Aorta (tissue), 5 donors: ENCODE results near the gene SLC39A2. TPM values are rescaled to one million over a fixed set of nuclear protein-coding genes. Genes with fewer than 3 reads are reported as not detected.
"Not testable (repeated sequence)": the region's sequence is repeated elsewhere in the genome, so short reads cannot be mapped to it uniquely, and the experiment has no call there.

ENCODE experiments used
- ATAC-seq: fragments of 200-7000 bp; cut with Tn5 transposase; one replicate; pipeline ENCODE4 v1.9.1; 2022; ENCODE audit warnings: moderate library complexity; ENCODE audit not compliant: low FRiP score
- DNase-seq, 2 donors: peaks; one replicate each; pipeline ENCODE4 v3.0.0-alpha.2; 2020
- H3K27ac ChIP-seq, 2 donors: one replicate each; pipeline ENCODE4 v1.5.1; 2013; ENCODE audit warnings: low read length in 2 of 2, mild to moderate bottlenecking in 2 of 2, moderate library complexity in 2 of 2, control low read depth in 1 of 2, inconsistent platforms in 1 of 2, low read depth in 1 of 2
- H3K27me3 ChIP-seq, 2 donors: one replicate each; pipeline ENCODE4 v1.6.1; 2013; ENCODE audit warnings: control low read depth in 1 of 2, low read length in 1 of 2, mild to moderate bottlenecking in 1 of 2, moderate library complexity in 1 of 2; ENCODE audit not compliant: insufficient read depth in 2 of 2, control insufficient read depth in 1 of 2
- H3K36me3 ChIP-seq, 2 donors: one replicate each; pipeline ENCODE4 v1.6.1; 2013; ENCODE audit warnings: control low read depth in 1 of 2, low read length in 1 of 2, mild to moderate bottlenecking in 1 of 2; ENCODE audit not compliant: insufficient read depth in 2 of 2, control insufficient read depth in 1 of 2
- H3K4me1 ChIP-seq, 2 donors: one replicate each; pipeline ENCODE4 v1.6.1; 2013; ENCODE audit warnings: low read length in 2 of 2, control low read depth in 1 of 2, mild to moderate bottlenecking in 1 of 2, moderate library complexity in 1 of 2; ENCODE audit not compliant: insufficient read depth in 2 of 2, control insufficient read depth in 1 of 2
- H3K4me3 ChIP-seq, 2 donors: one replicate each; pipeline ENCODE4 v1.5.1; 2013; ENCODE audit warnings: low read length in 2 of 2, control low read depth in 1 of 2, mild to moderate bottlenecking in 1 of 2
- H3K9me3 ChIP-seq: one replicate; pipeline ENCODE4 v1.6.1; 2013; ENCODE audit warnings: mild to moderate bottlenecking, low read length; ENCODE audit not compliant: control insufficient read depth
- WGBS, 2 donors: extraction: QIAGEN DNeasy Blood & Tissue Kit; methylation state at CpG; one replicate each; pipeline ENCODE4 v1.1.7; 2013; 5-methylcytosine and 5-hydroxymethylcytosine counted together
- intact Hi-C, 2 donors: fragments of 100-400 bp; cut with DNase I; formaldehyde crosslinking; loops; one replicate each; pipeline versions ENCODE4 v1.14.2 to v1.15.0; 2022
- long read RNA-seq, 2 donors: library from polyadenylated mRNA; unstranded; transcript quantifications; one replicate each; pipeline ENCODE4 v2.0.0, GENCODE V29; 2020 to 2021
- polyA plus RNA-seq, 2 donors: library from polyadenylated mRNA; stranded (reverse); fragments of 200-250 nt; gene quantifications; one replicate each; pipeline ENCODE4 v1.2.3, GENCODE V29; 2013
- total RNA-seq, 2 donors: library from RNA; stranded (reverse); fragmentation: NEBNext Ultra II Directional; extraction: Animal tissue kit (Norgen Biotek cat#: 25700); gene quantifications; one replicate each; pipeline ENCODE4 v1.2.1, GENCODE V29; 2021
- donor health status: healthy with polysubstance abuse.
- donor health status: Bipolar disorder and iron deficiency.
- donor health status: DM: no; HTN: no; CAD: no.
- donor health status: DM: no; HTN: no; CAD: no.
- donor health status: DM: yes; HTN: yes; CAD: no.

SLC39A2 gene, protein sequence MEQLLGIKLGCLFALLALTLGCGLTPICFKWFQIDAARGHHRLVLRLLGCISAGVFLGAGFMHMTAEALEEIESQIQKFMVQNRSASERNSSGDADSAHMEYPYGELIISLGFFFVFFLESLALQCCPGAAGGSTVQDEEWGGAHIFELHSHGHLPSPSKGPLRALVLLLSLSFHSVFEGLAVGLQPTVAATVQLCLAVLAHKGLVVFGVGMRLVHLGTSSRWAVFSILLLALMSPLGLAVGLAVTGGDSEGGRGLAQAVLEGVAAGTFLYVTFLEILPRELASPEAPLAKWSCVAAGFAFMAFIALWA
- total RNA-seq, result not detected
- not detected for polyA plus RNA-seq
- long read RNA-seq, donor 1, result 0 reads
- long read RNA-seq, donor 2, result 0 reads

DNA sequence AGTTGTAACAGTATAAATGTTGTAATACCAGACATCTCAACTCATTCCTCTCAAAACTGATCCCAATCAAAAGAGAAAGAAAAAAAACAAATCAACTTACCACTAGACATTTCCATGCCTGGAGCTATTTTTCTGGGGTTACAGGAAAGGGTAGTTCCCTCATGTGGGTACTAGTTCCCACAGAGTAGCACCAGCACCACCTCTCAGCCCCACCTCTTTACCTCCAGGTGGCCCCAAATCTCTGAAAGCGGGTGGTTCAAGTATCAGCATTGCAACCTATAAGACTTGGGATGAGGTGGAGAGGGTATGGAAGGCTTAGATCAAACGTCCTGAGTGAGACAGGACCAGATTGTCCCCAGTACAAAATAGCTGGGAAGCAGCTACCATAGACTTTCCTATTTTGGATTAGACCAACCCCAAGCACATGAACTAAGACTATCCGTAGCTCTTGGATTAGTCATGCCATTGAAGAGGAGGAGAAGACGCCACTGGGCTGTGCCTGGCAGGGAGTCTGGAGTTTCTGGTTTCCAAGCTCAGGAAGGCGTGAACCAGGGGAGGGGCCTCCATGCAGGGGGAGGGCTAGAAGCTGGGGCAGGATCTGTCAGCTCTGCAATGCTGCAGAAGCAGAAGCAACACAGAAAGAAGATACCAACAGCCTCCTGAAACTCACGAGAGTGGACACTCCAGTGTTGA lies at the start of gene SLC39A2:
TSS of gene SLC39A2 (plus strand) at position 620 of the 693 bp plus-strand sequence. CDS start 154 bp downstream, outside the sequence.
- no peak within 1 kb of the TSS for H3K27ac ChIP-seq
- no peaks in the 10 kb centered on the region for H3K27me3 ChIP-seq
- intact Hi-C loops, result no loop called here
- WGBS, 2 donors, result 27 to 35% methylated on average over 6 of the region's 6 CpGs
- H3K4me3 ChIP-seq, result no peak within 1 kb of the TSS
- DNase-seq (peak in 1 of 2 donors; percentile 80), ATAC-seq (peak; percentile 81)
- no peaks in the 10 kb centered on the region for H3K9me3 ChIP-seq
- no peaks in the 10 kb centered on the region for H3K4me1 ChIP-seq
- peaks cover 5 to 7% of the 10 kb centered on the region in 2 donors for H3K36me3 ChIP-seq

- not testable (repeated sequence) for ATAC-seq, H3K4me3 ChIP-seq
These were observed 44.2 kb upstream of the SLC39A2 start, which contains the start of gene RNASE2 for GRCh38 chr14:20954736-20955537. Gene RNASE2 (plus strand): TSS chr14:20955487. CDS start chr14:20955772, 285 bp downstream.

GRCh38 chr14:20955538-20955873 lies 43.6 kb upstream of the SLC39A2 start:
- H3K4me1 ChIP-seq, H3K27ac ChIP-seq, H3K36me3 ChIP-seq, H3K9me3 ChIP-seq, ATAC-seq, H3K27me3 ChIP-seq, DNase-seq, H3K4me3 ChIP-seq, intact Hi-C loops: not testable (repeated sequence)
- WGBS, 2 donors, result 59 to 69% methylated on average over 5 of the region's 5 CpGs

More at GRCh38 chr14:20954736-20955537, 44.2 kb upstream of the SLC39A2 start, which contains the start of gene RNASE2:
- H3K27me3 ChIP-seq, H3K4me1 ChIP-seq, H3K27ac ChIP-seq, intact Hi-C loops, DNase-seq, H3K9me3 ChIP-seq, H3K36me3 ChIP-seq: not testable (repeated sequence)
- WGBS, 2 donors, result 73% methylated on average over 4 of the region's 4 CpGs

GRCh38 chr14:20956376-20956976 lies 42.6 kb upstream of the SLC39A2 start:
- 85 to 87% methylated on average over 11 of the region's 11 CpGs for WGBS, 2 donors

GRCh38 chr14:20958946-20959345 lies 40.1 kb upstream of the SLC39A2 start:
- H3K4me1 ChIP-seq, ATAC-seq, H3K36me3 ChIP-seq, H3K4me3 ChIP-seq, intact Hi-C loops, H3K9me3 ChIP-seq, H3K27ac ChIP-seq, H3K27me3 ChIP-seq, DNase-seq: not testable (repeated sequence)

More at GRCh38 chr14:20956376-20956976, 42.6 kb upstream of the SLC39A2 start:
- intact Hi-C loops, result no loop called here
- Histone ChIP-seq H3K4me1 (no peaks in the 10 kb centered on the region), H3K4me3 (no peak overlapping the region), H3K27ac (no peak overlapping the region), H3K9me3 (no peaks in the 10 kb centered on the region), H3K36me3 (no peaks in the 10 kb centered on the region), H3K27me3 (no peaks in the 10 kb centered on the region)
- ATAC-seq (no peak), DNase-seq (no peak)

DNA sequence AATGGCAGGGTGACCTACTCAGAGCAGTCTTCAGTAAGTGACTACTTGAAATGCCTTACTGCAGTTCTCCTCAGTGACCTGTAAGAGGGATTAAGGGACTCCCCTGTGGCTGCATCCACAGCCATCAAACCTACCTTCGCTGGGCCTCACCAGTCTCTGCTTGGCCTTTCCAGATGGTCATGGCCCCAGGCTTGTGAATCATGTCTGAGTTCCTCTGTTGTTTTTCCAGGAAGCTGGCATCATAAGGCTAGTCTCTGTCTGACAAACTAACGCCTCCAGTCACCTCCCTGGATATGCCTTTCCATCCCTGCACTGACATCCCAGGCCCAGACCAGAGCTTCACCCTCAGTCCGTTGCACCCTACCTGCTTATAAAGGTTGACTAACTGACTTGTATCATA lies 29.8 kb upstream of the SLC39A2 start:
- intact Hi-C loops, result no loop called here
- Histone ChIP-seq H3K9me3 (no peaks in the 10 kb centered on the region), H3K27ac (no peak overlapping the region), H3K4me3 (no peak overlapping the region), H3K27me3 (no peaks in the 10 kb centered on the region), H3K36me3 (no peaks in the 10 kb centered on the region), H3K4me1 (no peaks in the 10 kb centered on the region)
- WGBS, 2 donors, result 86% methylated on average over 3 of the region's 3 CpGs
- ATAC-seq, result no peak
- no peak for DNase-seq

- intact Hi-C loops, result loop anchor here (2.0 to 10.0 kb wide), 5 partner anchors 18 to 356 kb away; partner anchors contain the start of gene METTL17 (in 1 of the 2)
- DNase-seq (no peak), ATAC-seq (no peak)
- Histone ChIP-seq H3K4me1 (peaks cover 0 to 2% of the 10 kb centered on the region in 2 donors), H3K36me3 (no peaks in the 10 kb centered on the region), H3K27me3 (no peaks in the 10 kb centered on the region), H3K4me3 (no peak overlapping the region), H3K27ac (peak overlapping the region in 1 of 2 donors; percentile 35), H3K9me3 (no peaks in the 10 kb centered on the region)
- 12 to 23% methylated on average over 10 of the region's 10 CpGs for WGBS, 2 donors
These were observed 28.5 kb upstream of the SLC39A2 start for GRCh38 chr14:20970647-20970982.
